H7 (cell line): Measurements from ENCODE around the gene HOXC13. TPM values are rescaled to one million over a fixed set of nuclear protein-coding genes. Genes with fewer than 3 reads are reported as not detected.

Experiments
- DNase-seq: peaks from one replicate; pipeline ENCODE4 v3.0.0; 2012
- H3K27me3 ChIP-seq: 2 replicates; pipeline ENCODE4 v1.6.0; 2011; ENCODE audit warnings: mild to moderate bottlenecking, low read length; ENCODE audit not compliant: control insufficient read depth, insufficient read depth
- H3K36me3 ChIP-seq: replicated peaks from 2 replicates; pipeline ENCODE4 v1.5.1; 2011; ENCODE audit warnings: low read length; ENCODE audit not compliant: control insufficient read depth, insufficient read depth
- H3K4me3 ChIP-seq: 2 replicates; pipeline ENCODE4 v1.5.1; 2011; ENCODE audit warnings: low read depth, mild to moderate bottlenecking, control low read depth, low read length, moderate library complexity; ENCODE audit not compliant: insufficient read depth
- total RNA-seq: library from RNA; depleted of rRNA; stranded (reverse); fragments of >200 nt; shearing (Covaris generic); gene quantifications from 2 replicates; pipeline ENCODE4 v1.2.3, GENCODE V29; 2014

The HOXC13 gene
- total RNA-seq, 1 experiment from 2014 or later, result not detected

- peak; percentile 71 for DNase-seq
- Histone ChIP-seq H3K4me3 (no peak overlapping the region), H3K27me3 (peaks cover 100% of the 10 kb centered on the region), H3K36me3 (no peaks in the 10 kb centered on the region)
Observed at GRCh38 chr12:53976172-53976822, 37.7 kb downstream of the HOXC13 start.

- Histone ChIP-seq H3K4me3 (no peak overlapping the region), H3K27me3 (peaks cover 100% of the 10 kb centered on the region), H3K36me3 (no peaks in the 10 kb centered on the region)
- no peak for DNase-seq
Observed at GRCh38 chr12:53976823-53977595, 38.4 kb downstream of the HOXC13 start.

GRCh38 chr12:53977596-53978445, 39.2 kb downstream of the HOXC13 start:
- Histone ChIP-seq H3K27me3 (peaks cover 100% of the 10 kb centered on the region), H3K4me3 (no peak overlapping the region), H3K36me3 (no peaks in the 10 kb centered on the region)
- DNase-seq, result no peak

- H3K27me3 ChIP-seq, result peaks cover 100% of the 10 kb centered on the region
- no peaks in the 10 kb centered on the region for H3K36me3 ChIP-seq
- H3K4me3 ChIP-seq, result no peak overlapping the region
- DNase-seq, result no peak
Observed at GRCh38 chr12:53978477-53979356, 40.1 kb downstream of the HOXC13 start.

GRCh38 chr12:53980104-53980801, 41.6 kb downstream of the HOXC13 start:
- no peaks in the 10 kb centered on the region for H3K36me3 ChIP-seq
- DNase-seq, result no peak
- H3K4me3 ChIP-seq, result no peak overlapping the region
- peaks cover 98% of the 10 kb centered on the region for H3K27me3 ChIP-seq

GRCh38 chr12:53980802-53981496, 42.3 kb downstream of the HOXC13 start:
- H3K36me3 ChIP-seq, result no peaks in the 10 kb centered on the region
- no peak for DNase-seq
- H3K4me3 ChIP-seq, result no peak overlapping the region
- peaks cover 98% of the 10 kb centered on the region for H3K27me3 ChIP-seq

- DNase-seq, result peak; percentile 72
- no peaks in the 10 kb centered on the region for H3K36me3 ChIP-seq
- H3K4me3 ChIP-seq, result no peak overlapping the region
- H3K27me3 ChIP-seq, result peaks cover 98% of the 10 kb centered on the region
Observed at GRCh38 chr12:53981634-53982565, 43.3 kb downstream of the HOXC13 start.

GRCh38 chr12:53982648-53983567, 44.3 kb downstream of the HOXC13 start:
- Histone ChIP-seq H3K4me3 (no peak overlapping the region), H3K27me3 (peaks cover 98% of the 10 kb centered on the region), H3K36me3 (no peaks in the 10 kb centered on the region)
- DNase-seq, result no peak

GRCh38 chr12:53983568-53983949, 44.9 kb downstream of the HOXC13 start:
- Histone ChIP-seq H3K4me3 (no peak overlapping the region), H3K27me3 (peaks cover 98% of the 10 kb centered on the region), H3K36me3 (no peaks in the 10 kb centered on the region)
- DNase-seq, result no peak

- no peaks in the 10 kb centered on the region for H3K36me3 ChIP-seq
- H3K27me3 ChIP-seq, result peaks cover 98% of the 10 kb centered on the region
- no peak overlapping the region for H3K4me3 ChIP-seq
- peak; percentile 66 for DNase-seq
Observed at GRCh38 chr12:53983950-53984572, 45.4 kb downstream of the HOXC13 start.

GRCh38 chr12:53984901-53985691, 46.5 kb downstream of the HOXC13 start, which contains the start of gene HOXC10:
TSS of gene HOXC10 (plus strand) at chr12:53985146. CDS start at chr12:53985260, 114 bp downstream.
- Histone ChIP-seq H3K27me3 (peaks cover 98% of the 10 kb centered on the region), H3K36me3 (no peaks in the 10 kb centered on the region), H3K4me3 (no peak within 1 kb of the TSS)
- DNase-seq, result peak; percentile 98
